ENCODE data around the gene TCF4.

DNA sequence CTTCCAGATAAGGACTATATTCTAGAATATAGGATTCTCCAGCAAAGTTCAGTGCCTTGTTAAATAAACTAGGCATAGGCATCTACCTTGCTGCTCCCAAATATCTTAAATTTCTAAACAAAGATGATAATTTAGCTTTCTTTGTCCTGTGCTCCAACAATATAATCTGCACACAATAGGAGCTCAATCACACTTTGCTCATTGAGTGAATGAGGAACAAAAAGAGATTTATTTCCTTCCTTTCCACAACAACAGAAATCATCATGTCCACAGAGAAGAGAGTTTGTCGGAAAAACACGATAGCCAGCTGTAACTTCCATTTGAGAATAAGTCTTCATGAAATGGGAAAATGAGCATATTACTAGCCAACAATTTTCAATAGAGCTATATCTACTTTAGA, 256.7 kb downstream of the TCF4 start:
- TF ChIP-seq, protein P1, sequence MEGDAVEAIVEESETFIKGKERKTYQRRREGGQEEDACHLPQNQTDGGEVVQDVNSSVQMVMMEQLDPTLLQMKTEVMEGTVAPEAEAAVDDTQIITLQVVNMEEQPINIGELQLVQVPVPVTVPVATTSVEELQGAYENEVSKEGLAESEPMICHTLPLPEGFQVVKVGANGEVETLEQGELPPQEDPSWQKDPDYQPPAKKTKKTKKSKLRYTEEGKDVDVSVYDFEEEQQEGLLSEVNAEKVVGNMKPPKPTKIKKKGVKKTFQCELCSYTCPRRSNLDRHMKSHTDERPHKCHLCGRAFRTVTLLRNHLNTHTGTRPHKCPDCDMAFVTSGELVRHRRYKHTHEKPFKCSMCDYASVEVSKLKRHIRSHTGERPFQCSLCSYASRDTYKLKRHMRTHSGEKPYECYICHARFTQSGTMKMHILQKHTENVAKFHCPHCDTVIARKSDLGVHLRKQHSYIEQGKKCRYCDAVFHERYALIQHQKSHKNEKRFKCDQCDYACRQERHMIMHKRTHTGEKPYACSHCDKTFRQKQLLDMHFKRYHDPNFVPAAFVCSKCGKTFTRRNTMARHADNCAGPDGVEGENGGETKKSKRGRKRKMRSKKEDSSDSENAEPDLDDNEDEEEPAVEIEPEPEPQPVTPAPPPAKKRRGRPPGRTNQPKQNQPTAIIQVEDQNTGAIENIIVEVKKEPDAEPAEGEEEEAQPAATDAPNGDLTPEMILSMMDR (IDR thresholded peaks at IDR 0.05): no peak
- no peak for TF ChIP-seq POLR2A (IDR thresholded peaks at IDR 0.05)
